Central memory CD4-positive, alpha-beta T cell (primary cell): ENCODE results near the gene ARHGAP42.
"Not testable (repeated sequence)": the region's sequence is repeated elsewhere in the genome, so short reads cannot be mapped to it uniquely, and the experiment has no call there.

Source experiments
- DNase-seq: peaks from one replicate; pipeline ENCODE4 v3.0.0; 2022

ARHGAP42 gene

DNA sequence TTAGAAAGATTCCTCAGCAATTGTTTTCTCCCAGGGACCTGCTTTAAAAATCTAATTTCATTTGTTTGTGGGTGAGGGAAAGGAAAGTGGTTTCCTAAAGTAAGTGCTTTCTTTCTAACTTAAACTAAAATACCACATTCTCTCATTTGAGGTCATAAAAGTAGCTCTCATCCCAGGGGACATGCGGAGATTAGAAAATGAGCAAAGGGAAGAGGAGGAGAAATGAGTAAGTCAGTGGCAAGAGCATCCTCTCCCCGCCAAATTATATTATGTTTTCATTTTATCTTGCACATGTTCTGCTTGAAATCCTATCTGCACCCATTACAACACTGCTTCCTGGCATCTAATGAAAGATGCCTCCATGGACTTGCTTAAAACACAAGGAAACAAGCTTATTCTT, 191.4 kb downstream of the ARHGAP42 start:
- no peak for DNase-seq

DNA sequence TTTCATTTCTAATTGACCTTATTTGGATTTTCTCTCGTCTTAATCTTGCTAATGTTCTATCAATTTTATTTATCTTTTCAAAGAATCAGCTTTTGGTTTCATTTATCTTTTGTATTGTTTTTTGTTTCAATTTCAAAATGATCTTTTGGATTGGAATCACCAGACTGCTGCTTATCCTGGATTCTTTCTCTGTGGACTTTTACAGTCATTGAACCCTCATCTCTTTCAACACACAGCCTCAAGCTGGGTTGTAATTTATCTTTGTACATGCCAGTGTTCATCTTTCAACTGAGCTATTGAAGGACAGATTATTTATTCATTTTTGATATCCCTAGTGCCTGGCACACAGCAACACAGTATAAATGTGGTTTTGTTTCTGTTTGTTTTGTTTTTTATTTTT, 195.9 kb downstream of the ARHGAP42 start:
- no peak for DNase-seq

DNA sequence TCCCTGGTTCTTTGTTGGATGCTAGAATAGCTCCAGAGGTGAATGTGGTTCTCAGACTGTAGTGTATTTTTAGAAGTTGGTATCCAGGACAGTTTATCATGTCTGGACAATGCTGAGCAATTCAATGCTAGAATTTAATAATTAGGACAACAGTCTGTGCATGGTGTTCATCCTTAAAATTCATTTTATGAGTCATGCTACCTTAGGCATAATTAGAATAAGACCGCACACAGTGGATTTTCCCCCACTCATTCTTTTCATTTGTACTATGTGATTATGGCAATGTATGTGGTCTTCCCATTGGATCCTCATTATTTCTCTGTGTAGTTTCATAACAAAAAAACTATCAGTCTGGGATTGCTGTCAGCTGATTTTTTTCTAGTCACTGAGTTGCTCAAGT, 196.7 kb downstream of the ARHGAP42 start:
- DNase-seq, result no peak

DNA sequence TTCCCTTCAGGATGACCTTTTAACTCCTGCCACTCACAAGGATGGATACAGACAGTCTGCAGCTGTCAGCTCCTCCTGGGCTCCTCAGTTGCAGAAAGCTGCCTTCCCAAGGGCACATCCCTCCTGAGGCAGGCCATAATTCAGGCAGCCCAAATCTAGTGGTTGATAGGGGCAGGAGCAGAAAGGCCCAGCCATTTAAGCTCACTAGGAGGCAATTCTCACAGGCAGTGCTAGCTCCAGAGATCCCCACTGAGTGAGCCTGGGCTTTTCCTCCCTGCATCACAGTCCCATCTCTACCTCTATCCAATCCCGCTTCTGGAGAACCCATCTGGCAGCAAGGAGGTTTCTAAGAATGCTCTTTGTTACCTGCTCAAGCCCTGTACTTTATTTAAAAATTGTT, 200.6 kb downstream of the ARHGAP42 start:
- no peak for DNase-seq

DNA sequence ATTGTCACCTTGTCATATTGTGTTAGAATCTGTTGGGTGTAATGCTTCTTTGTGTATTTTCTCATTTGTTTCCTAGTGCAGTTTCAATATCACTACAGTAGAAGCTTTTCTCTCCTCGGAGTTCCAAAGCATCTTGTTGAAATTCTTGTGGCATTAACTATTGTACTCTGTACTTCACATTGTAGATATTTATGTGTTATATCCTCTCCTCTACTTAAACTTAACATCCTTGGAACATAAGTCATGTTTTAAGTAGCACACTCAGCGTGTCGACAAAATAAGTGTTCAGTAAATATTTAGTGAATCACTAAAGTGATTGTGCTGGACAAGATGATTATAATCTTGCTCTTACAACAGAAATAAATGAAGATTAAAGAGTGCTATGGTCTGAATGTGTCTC, 201.7 kb downstream of the ARHGAP42 start:
- no peak for DNase-seq

DNA sequence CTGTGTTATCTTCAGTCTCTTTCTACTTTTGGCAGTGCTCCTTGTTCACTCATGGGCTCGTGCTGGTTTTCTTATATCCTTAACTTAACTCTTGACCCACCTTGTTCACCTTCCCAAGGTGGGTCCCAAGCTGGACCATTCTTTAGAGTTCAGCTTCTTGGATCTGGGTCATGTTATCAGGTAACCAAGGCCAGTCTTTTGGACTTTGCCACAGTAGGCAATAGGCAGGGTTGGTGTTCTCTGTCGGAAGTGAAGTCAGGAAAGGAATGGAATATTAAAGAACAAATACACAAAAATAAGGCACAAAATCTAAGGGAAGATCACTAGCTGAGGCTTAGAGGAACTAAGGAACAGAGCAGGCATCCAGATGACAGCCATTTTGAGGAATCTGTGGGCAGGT, 202.7 kb downstream of the ARHGAP42 start:
- DNase-seq, result no peak

DNA sequence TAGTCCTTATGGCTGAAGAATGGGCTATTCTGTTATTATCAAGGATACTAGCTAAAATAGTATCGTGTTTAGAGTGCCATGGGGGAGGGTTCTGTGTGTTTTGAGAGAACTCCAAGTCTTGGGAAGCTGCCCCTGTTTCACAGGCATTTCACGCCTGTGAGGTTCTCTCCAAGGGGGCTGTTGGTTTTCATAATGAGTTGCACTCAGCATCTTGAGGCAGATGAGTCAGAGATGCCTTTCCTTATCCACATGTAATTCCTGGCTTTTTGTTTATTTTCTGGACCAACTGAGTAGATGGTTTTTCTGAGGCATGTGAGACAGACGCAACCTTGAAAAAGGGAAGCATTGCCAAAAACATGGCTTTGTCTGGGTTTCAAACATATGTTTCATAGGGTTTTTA, 203.7 kb downstream of the ARHGAP42 start:
- DNase-seq, result no peak

DNA sequence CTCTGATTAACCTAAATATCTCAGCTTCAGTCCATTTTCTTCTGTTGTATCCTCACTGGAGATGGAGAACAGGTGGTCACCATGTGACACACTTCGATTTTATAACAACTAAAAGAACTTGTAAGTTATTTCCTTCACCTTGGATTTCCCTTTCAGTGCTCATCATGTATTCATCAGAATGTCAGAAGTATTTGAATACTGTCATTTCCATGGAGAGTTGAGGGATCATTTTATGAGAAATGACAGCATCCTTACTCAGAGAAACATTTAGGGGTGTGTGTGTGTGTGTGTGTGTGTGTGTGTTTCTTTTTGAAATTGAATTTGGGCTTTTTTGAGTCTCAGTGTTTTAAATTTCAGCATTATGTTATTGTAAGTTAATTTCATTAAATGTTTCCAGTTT, 205.8 kb downstream of the ARHGAP42 start:
- no peak for DNase-seq

DNA sequence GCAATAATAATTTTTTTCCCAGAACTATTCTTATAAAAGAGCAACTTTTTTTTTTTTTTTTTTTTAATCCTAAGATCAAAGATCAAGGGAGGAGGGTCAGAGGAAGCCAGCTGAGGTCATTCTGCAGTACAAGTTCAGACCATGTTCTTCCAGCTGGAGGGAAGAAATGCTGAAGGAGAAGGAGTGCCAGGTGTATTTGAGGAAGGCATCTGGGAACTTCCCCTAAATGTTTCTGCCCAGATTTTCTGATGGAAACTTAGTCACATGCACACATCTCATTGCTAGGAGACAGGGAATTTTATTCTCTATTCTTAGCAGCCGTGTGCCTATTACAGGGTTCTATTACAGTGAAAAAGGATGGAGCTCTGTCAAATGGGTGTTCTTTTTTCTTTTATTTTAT, 208.4 kb downstream of the ARHGAP42 start:
- DNase-seq, result no peak

DNA sequence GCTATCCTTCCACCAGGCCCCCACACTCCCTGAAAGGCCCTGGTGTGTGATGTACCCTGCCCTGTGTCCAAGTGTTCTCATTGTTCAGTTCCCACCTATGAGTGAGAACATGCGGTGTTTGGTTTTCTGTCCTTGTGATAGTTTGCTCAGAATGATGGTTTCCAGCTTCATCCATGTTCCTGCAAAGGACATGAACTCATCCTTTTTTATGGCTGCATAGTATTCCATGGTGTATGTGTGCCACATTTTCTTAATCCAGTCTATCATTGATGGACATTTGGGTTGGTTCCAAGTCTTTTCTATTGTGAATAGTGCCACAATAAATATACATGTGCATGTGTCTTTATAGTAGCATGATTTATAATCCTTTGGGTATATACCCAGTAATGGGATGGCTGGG, 208.9 kb downstream of the ARHGAP42 start:
- not testable (repeated sequence) for DNase-seq

DNA sequence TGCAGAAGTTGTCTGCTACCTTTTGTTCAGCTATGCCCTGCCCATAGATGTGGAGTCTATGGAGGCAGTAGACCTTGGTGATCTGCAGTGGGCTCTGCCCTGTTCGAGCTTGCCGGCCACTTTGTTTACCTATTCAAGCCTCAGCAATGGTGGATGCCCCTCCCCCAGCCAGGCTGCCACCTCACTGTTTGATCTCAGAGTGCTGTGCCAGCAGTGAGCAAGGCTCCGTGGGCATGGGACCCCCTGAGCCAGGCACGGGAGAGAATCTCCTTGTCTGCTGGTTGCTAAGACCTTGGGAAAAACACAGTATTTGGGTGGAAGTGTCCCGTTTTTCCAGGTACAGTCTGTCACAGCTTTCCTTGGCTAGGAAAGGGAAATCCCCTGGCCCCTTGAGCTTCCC, 214.4 kb downstream of the ARHGAP42 start:
- DNase-seq, result not testable (repeated sequence)

DNA sequence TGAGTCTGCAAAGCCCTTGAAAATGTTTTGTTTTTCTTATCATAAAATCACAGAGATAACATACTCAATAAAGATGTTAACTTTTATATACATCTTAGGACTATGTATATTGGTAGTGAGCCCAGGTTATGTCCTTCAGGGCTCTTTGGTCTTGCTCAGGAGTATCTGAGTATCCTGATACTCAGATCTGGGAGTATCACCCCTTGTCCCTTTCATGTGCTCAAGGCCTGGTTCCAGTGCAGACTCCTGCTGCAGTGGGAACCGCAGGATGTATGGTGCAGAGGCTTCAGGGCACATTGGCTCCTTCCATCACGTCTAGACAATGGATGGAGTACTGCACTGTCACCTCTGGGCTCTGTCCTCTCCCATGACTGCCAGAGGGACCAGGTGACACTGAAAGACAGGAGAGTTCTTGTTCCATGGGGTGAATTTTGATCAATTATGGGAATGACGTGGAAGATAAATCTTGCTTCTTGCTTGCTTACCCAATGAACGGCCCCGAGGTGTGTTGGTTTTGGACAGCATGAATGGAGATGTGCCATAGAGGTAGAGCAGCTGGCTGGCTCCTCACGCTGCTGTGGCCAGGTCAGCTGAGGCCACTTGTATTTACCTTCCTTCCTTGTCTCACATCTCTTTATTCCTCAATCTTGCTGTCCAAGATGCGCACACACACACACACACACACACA, 215.5 kb downstream of the ARHGAP42 start:
- DNase-seq, result no peak

DNA sequence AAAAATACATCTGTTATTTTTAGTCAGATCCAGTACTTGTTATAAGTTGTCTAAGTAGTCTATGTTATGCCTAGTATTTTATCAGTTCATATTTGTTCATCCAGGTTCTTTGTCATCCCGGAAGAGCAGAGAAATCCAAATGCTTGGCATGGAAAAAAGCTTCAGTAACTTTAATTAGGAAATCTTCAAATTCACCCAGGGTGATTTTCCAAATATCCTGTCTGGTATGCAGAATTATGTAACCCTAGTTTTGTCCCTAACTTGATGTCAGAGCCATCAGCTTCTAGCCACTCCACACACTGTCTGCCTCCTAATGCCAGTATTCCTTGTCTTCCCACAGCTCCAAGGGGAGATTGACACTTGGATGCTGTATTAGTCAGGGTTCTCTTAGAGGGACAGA, 216.2 kb downstream of the ARHGAP42 start:
- no peak for DNase-seq

DNA sequence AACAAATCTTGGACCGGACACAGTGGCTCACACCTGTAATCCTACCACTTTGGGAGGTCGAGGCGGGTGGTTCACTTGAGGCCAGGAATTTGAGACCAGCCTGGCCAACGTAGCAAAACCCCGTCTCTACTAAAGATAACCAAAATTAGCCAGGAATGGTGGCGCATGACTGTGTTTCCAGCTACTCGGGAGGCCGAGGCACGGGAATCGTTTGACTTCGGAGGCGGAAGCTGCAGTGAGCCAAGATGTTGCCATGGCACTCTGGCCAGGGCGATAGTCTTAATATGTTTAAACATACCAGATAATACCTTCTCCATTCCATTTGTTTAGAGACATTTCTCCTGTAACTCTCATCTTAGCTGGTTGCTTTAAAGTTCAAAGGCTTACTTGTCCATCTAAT, 218.6 kb downstream of the ARHGAP42 start:
- no peak for DNase-seq

DNA sequence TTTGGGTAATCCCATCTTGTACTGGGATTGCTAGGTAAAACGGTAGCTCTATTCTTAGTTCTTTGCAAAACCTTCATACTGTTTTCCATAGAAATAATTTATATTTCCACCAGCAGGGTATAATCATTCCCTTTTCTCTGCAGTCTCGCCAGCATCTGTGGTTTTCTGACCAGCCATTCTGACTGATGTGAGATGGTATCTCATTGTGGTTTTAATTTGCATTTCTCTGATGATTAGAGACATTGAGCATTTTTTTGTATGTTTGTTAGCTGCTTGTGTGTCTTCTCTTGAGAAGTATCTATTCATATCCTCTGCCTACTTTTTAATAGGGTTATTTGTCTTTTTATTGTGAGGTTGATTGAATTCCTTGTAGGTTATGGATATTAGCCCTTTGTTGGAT, 221.7 kb downstream of the ARHGAP42 start:
- DNase-seq, result no peak

DNA sequence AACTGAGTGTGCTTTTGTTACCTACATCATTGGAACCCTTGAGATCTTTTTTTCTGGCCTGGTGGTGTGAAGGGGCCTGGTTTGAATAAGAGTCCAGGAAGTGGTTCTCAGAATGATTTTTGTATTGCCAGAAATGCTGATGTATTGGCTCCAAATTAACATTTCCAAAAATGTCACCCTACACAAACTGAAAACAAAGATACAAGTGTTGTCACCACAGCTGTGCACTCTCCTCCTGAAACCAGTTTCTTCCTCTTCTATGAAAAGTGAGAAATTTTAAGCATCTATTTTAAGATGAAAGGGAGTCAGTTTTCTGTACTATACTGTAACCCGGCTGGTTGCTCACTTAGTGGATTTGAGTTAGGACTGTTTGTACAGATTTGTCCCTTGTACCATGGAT, 223.7 kb downstream of the ARHGAP42 start:
- no peak for DNase-seq

DNA sequence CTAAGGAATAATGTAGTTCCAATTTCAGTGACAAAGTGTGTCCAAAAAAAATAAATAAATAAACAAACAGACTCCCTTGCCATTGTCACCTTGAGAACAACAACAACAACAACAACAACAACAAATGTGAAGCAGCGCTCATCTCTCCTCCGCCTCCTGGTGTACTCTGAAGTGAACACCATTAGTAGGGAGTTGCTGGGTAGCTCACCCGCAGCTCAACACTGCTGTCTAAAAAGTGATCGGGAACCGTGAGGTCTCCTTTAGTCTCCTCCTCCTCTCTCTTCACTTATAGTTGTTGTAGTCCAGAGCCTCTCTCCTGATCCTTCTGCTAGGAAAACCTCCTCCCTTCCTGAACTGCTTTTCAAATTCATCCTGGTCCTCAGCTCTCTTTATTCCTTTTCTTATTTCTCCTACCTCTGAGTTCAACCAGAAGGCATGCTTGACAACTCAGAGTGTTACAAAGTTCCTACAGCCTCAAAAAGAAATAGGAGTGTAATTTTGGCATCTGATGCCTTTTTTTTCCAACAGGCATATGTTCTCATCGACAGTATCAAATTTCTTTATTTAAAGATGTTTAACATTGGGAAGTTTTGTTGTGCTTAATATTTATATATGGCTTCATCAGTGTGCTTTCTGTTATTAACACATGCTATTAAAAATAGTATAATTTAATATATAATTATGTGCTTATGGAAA, 227.5 kb downstream of the ARHGAP42 start:
- no peak for DNase-seq

DNA sequence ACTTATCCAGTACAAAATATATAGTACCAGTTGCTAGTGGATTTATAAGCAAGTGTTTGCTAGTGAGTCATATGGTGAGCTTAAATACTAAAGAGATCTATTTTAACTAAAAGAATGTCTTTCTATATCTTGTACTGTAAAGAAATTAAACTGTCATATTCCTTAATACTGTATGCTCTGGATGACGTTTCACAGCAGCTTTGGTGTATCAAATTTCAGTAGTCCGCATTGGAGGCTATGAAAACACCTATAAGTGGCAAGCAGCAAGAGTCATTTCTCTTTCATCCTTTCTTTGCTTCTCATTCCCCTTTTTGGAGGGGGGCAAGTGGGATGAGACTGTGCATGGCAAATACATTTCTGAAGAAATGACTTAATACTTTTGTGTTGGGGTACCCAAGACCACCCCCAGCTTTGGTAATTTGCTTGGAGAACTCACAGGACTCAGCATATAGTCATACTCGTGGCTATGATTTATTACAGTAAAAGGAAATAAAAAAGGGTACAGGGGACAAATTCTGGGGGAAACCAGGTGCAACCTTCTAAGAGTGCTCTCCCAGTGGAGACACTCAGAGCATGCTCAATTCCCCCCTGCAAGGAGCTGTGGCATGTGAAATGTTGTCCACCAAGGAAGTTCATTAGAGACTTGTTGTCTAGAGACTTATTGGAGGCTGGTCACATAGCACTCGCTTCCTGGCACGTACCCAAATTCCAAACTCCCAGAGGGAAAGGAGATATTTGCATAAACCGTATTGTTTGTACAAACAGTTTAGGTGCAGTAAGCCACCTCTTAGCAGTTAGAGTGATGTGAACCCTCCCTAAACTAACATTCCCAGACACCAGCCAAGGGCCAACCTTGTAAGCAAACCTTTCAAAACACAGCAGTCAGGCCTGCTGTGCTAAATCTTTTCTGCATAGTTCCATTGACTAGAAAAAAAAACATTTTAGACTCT, 231.7 kb downstream of the ARHGAP42 start:
- DNase-seq, result no peak

DNA sequence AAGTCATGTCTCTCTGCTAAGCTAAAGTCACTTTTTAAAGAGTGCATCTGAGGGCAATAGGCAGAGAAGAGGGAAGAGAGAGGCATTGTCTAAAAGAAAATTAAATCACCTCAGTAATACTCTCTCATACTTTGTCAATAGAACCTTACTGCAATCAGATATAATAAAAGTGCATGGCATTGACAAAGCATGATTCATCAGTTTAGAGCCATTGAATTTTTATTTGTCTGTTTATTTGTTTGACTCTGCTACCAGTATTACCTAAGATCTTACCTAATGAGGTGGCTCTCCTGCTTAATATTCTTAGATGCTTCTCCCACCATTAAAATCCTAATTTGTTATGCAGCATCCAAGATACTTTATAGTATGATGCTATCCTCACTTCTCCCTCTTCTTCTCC, 233.5 kb downstream of the ARHGAP42 start:
- DNase-seq, result no peak

DNA sequence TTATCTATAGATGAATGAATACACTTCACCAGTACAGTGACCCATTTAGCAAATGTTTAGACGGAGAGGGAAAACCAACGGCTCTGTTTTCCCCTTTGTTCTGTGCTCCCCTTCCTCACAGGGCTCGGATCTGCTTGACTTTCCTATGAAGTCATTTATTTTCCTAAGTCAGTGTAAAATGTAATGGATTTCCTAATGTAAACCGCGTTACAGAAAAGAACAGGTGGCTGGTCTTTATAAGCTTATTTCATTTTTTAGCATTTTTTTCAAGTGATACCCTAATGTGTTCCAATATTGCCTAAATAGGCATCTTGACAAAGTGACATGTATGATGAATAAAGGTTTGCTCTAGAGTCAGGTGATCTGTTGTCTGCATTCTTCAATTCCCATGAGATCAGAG, 235.0 kb downstream of the ARHGAP42 start:
- no peak for DNase-seq

DNA sequence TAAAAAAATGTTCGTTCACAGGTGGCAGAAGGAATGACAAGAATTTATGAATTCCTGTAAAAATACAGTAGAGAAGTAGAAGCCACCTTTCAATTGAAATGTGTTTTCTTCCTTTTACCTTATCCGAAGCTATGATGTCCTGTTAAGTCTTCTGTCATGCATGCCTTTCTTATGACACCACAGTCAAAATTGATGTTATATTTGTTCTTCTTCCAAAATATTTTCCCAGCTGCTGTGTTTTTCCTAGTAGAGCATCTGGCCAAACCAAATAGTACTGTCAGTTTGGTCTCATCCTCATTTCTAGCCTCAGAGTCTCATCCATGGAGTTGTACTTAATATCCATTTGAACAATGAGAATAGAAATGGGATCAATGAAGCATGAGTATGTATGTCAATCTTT, 236.5 kb downstream of the ARHGAP42 start:
- DNase-seq, result no peak

DNA sequence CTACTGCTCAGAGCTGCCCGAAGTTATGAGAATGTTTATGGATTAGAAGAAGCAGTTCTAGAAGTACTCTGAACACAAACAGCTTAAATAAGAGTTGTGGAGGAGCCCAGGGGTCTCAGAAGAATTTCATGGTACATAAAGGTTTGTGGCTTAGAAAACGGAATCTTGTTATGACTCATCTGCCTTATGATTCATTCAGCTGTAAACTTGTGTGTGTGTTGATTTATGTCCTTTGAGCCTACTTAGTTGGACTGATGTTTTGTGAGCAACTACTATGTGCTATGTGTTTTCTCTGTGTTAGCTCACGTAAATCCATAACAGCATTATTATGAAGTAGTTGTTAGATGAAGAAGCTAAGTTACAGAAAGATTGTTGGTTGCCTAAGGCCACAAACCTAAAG, 238.8 kb downstream of the ARHGAP42 start:
- DNase-seq, result no peak

DNA sequence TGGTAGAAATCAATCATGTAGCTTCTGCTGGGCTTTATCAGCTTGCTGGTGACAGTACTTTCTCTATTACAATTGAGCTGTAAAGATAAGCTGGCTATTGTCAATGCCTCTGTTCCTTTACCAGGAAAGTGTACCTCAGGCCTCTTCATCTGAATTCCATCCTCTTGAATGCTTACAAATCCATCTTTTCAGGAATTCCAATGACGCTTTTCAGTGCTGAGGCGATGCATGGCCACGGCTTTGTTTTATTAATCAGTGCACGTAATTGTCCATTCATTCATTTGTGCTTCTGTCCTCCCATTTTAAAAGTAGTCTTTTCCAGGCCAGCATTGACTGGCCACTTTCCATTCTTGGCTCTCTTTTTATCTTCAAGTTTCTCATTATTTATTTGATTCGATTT, 240.5 kb downstream of the ARHGAP42 start:
- DNase-seq, result no peak

DNA sequence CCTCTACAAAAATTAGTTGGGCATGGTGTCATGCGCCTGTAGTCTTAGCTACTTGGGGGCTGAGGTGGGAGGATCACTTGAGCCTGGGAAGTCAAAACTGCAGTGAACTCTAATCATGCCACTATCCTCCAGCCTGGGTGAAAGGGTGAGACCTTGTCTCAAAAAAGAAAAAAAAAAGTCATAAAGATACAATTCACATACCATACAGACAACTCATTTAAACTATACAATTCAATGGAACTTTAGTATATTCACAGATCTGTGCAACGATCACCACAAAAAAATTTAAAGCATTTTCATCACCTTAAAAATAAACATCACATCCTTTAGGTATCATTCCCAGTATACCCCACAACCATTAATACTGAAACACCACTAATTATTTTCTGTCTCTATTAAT, 241.3 kb downstream of the ARHGAP42 start:
- DNase-seq, result no peak
